ENCODE data around the gene CTSW.

CTSW gene

GRCh38 chr11:65860278-65861164 is 19.1 kb upstream of the CTSW start, which contains the start of gene MUS81 (continued):
- TF ChIP-seq PATZ1 (tag by site-specific recombination; IDR thresholded peaks at IDR 0.05) (peak; percentile 94), ZNF311 (tag by site-specific recombination; IDR thresholded peaks at IDR 0.05; ENCODE audit: borderline replicate concordance) (no peak), EGR2 (tag by site-specific recombination; IDR thresholded peaks at IDR 0.05; ENCODE audit: low read depth) (peak; percentile 76), TSHZ1 (tag by site-specific recombination; IDR thresholded peaks at IDR 0.05; ENCODE audit: borderline replicate concordance) (peak; percentile 6; the same call in 1 of the 2 replicates), ZNF843 (tag by site-specific recombination; IDR thresholded peaks at IDR 0.05) (0 out of 2 replicates have a peak, but pooled peaks have one; percentile 29), KLF7 (tag by site-specific recombination; IDR thresholded peaks at IDR 0.05; ENCODE audit: borderline replicate concordance) (peak; percentile 85; the same call in 1 of the 2 replicates), ZNF335 (tag by site-specific recombination; conservative IDR thresholded peaks at IDR 0.05) (peak; percentile 96), GLI2 (tag by site-specific recombination; IDR thresholded peaks at IDR 0.05; ENCODE audit: borderline replicate concordance, low read depth) (no peak), ZNF585B (tag by site-specific recombination; IDR thresholded peaks at IDR 0.05) (no peak), KLF1 (tag by site-specific recombination; IDR thresholded peaks at IDR 0.05) (peak; percentile 84), PRDM4 (tag by site-specific recombination; IDR thresholded peaks at IDR 0.05) (no peak; the same call in 1 of the 2 replicates), ZNF292 (tag by site-specific recombination; IDR thresholded peaks at IDR 0.05; ENCODE audit: borderline replicate concordance, low read depth) (no peak), ZXDB (tag by site-specific recombination; IDR thresholded peaks at IDR 0.05) (peak; percentile 94), ZNF341 (tag by site-specific recombination; IDR thresholded peaks at IDR 0.05; ENCODE audit: low read depth) (no peak; the same call in 1 of the 2 replicates), ZNF707 (tag by site-specific recombination; IDR thresholded peaks at IDR 0.05) (no peak), ZNF561 (tag by site-specific recombination; IDR thresholded peaks at IDR 0.05; ENCODE audit: borderline replicate concordance) (peak; percentile 97), ZNF791 (tag by site-specific recombination; IDR thresholded peaks at IDR 0.05) (no peak), ZNF747 (tag by site-specific recombination; IDR thresholded peaks at IDR 0.05) (no peak), ZNF433 (tag by site-specific recombination; IDR thresholded peaks at IDR 0.05; ENCODE audit: low read depth) (no peak), KLF10 (tag by site-specific recombination; IDR thresholded peaks at IDR 0.05) (peak; percentile 99), SP3 (tag by site-specific recombination; IDR thresholded peaks at IDR 0.05) (peak; percentile 76), KLF9 (tag by site-specific recombination; IDR thresholded peaks at IDR 0.05; ENCODE audit: low read depth) (peak; percentile 47; the same call in 1 of the 2 replicates), ZNF518A (tag by site-specific recombination; conservative IDR thresholded peaks at IDR 0.05; ENCODE audit: low read depth) (peak; percentile 63), ZNF488 (tag by site-specific recombination; IDR thresholded peaks at IDR 0.05) (no peak)

Measured in HEK293 (cell line).